HepG2 (cell line): ENCODE measurements around the gene GNA12. TPM values are rescaled to one million over a fixed set of nuclear protein-coding genes. Genes with fewer than 3 reads are reported as not detected.

Source experiments
- ATAC-seq: fragments of 200-7000 bp; cut with Tn5 transposase; 3 replicates; pipeline ENCODE4 v1.9.1; 2020; ENCODE audit warnings: mild to moderate bottlenecking, moderate library complexity
- BruUV-seq: library from RNA; stranded (reverse); fragments of 400-500 nt; replicated peaks from 2 replicates; lab custom pipeline; 2021; lab: Mats Ljungman, UMichigan
- CTCF ChIA-PET: fragments of 300-600 bp; formaldehyde crosslinking; extraction: SDS; loops from one replicate; lab custom pipeline; 2021; ENCODE audit warnings: low total read pairs, inconsistent platforms, low intra/inter-chr PET ratio; lab: Yijun Ruan, JAX
- POLR2A ChIA-PET: fragments of 350-600 bp; sonication (Branson Sonifier 250); formaldehyde crosslinking; loops from one replicate; lab custom pipeline; 2020; ENCODE audit warnings: antibody characterized with exemption, inconsistent platforms; lab: Yijun Ruan, JAX
- DNase-seq: peaks from one replicate; pipeline ENCODE4 v3.0.0-alpha.2; 2015; ENCODE audit warnings: low spot score
- FAIRE-seq: peaks from 3 replicates; lab custom pipeline; 2011; peaks lifted over from hg19 to GRCh38; lab: Jason Lieb, UNC
- H2AFZ ChIP-seq: one replicate; pipeline ENCODE4 v1.6.1; 2011; ENCODE audit warnings: low read length, inconsistent platforms
- H3K27ac ChIP-seq: fragments of 300-600 bp; 3 replicates; pipeline ENCODE4 v1.8.0; 2011; ENCODE audit warnings: mixed run types, mild to moderate bottlenecking, mixed read lengths, low read length, inconsistent platforms; ENCODE audit not compliant: insufficient read depth; ENCODE audit errors: extremely low read length
- H3K27me3 ChIP-seq, 2 experiments: fragments of 200-600 bp in 1 of 2; 2 replicates in 1 of 2; 3 replicates in 1 of 2; pipeline versions ENCODE4 v1.6.0 to v1.8.0; 2011; ENCODE audit warnings: low read length in 2 of 2, mild to moderate bottlenecking in 2 of 2, moderate library complexity in 2 of 2, inconsistent platforms in 1 of 2; ENCODE audit not compliant: insufficient read depth in 2 of 2, control insufficient read depth in 1 of 2
- H3K36me3 ChIP-seq, 2 experiments: fragments of 200-600 bp in 1 of 2; replicated peaks in 1 of 2; 2 replicates in 1 of 2; 3 replicates in 1 of 2; pipeline versions ENCODE4 v1.5.1 to v1.8.0; 2011; ENCODE audit warnings: low read length in 2 of 2, inconsistent platforms in 1 of 2; ENCODE audit not compliant: insufficient read depth in 2 of 2, control insufficient read depth in 1 of 2
- H3K4me1 ChIP-seq: 2 replicates; pipeline ENCODE4 v1.5.1; 2012; ENCODE audit warnings: low read length, inconsistent platforms; ENCODE audit not compliant: insufficient read depth
- H3K4me2 ChIP-seq: 2 replicates; pipeline ENCODE4 v1.6.0; 2011; ENCODE audit warnings: low read depth, low read length, inconsistent platforms
- H3K4me3 ChIP-seq, 3 experiments: fragments of 200-600 bp in 1 of 3; sonication (generic), shearing (Covaris generic) in 1 of 3; replicated peaks in 1 of 3; 2 replicates each; pipeline ENCODE4 v1.5.1; 2011 to 2016; ENCODE audit warnings: low read length in 3 of 3, inconsistent platforms in 2 of 3, low read depth in 2 of 3, mild to moderate bottlenecking in 2 of 3, control low read depth in 1 of 3, mixed read lengths in 1 of 3; ENCODE audit not compliant: insufficient read depth in 1 of 3
- H3K79me2 ChIP-seq: one replicate; pipeline ENCODE4 v1.6.1; 2011; ENCODE audit warnings: low read length, inconsistent platforms; ENCODE audit not compliant: insufficient read depth
- H3K9ac ChIP-seq: 2 replicates; pipeline ENCODE4 v1.6.0; 2011; ENCODE audit warnings: mild to moderate bottlenecking, low read depth, low read length, inconsistent platforms; ENCODE audit not compliant: insufficient read depth
- H3K9me3 ChIP-seq: 2 replicates; pipeline ENCODE4 v1.5.1; 2012; ENCODE audit warnings: mild to moderate bottlenecking, low read length
- H4K20me1 ChIP-seq: 2 replicates; pipeline ENCODE4 v1.6.0; 2011; ENCODE audit warnings: inconsistent platforms, mild to moderate bottlenecking, low read length, moderate library complexity; ENCODE audit not compliant: insufficient read depth
- HINFP ChIP-seq: sonication (generic); formaldehyde crosslinking; IDR thresholded peaks from 2 replicates; pipeline ENCODE4 v1.4.0; 2020; ENCODE audit warnings: low read depth, mild to moderate bottlenecking, missing genetic modification reagents
- PLSCR1 ChIP-seq: sonication (generic); formaldehyde crosslinking; IDR thresholded peaks from 2 replicates; pipeline ENCODE4 v1.5.0; 2020; ENCODE audit warnings: missing genetic modification reagents, mild to moderate bottlenecking, borderline replicate concordance
- REL ChIP-seq: sonication (generic); formaldehyde crosslinking; conservative IDR thresholded peaks from 2 replicates; pipeline ENCODE4 v1.8.0; 2022; ENCODE audit warnings: mild to moderate bottlenecking, missing genetic modification reagents, moderate library complexity
- RXRB ChIP-seq: IDR thresholded peaks from 2 replicates; pipeline ENCODE4 v1.6.1; 2016; ENCODE audit warnings: borderline replicate concordance, missing genetic modification reagents, missing compliant biosample characterization
- USF2 ChIP-seq, 2 experiments: sonication (generic) in 1 of 2; formaldehyde crosslinking in 1 of 2; IDR thresholded peaks; 2 replicates each; pipeline versions ENCODE4 v1.5.1 to v1.6.1; 2011 to 2020; ENCODE audit warnings: borderline replicate concordance in 1 of 2, low read depth in 1 of 2, low read length in 1 of 2, mild to moderate bottlenecking in 1 of 2, missing genetic modification reagents in 1 of 2, moderate library complexity in 1 of 2
- ZMAT3 ChIP-seq: sonication (generic); formaldehyde crosslinking; conservative IDR thresholded peaks from 2 replicates; pipeline ENCODE4 v1.7.0; 2021; ENCODE audit warnings: missing genetic modification reagents
- ZNF260 ChIP-seq: sonication (generic); formaldehyde crosslinking; IDR thresholded peaks from 2 replicates; pipeline ENCODE4 v1.4.0; 2020; ENCODE audit warnings: missing genetic modification reagents, low read depth, mild to moderate bottlenecking, borderline replicate concordance
- ZNF350 ChIP-seq: sonication (generic); formaldehyde crosslinking; IDR thresholded peaks from 2 replicates; pipeline ENCODE4 v1.4.0; 2020; ENCODE audit warnings: mild to moderate bottlenecking, low read depth, missing genetic modification reagents, borderline replicate concordance
- ZNF510 ChIP-seq: sonication (generic); formaldehyde crosslinking; IDR thresholded peaks from 2 replicates; pipeline ENCODE4 v1.4.0; 2020; ENCODE audit warnings: low read depth, mild to moderate bottlenecking, missing genetic modification reagents
- WGBS: methylation state at CpG from one replicate; pipeline ENCODE4 v1.1.6; 2017; ENCODE audit warnings: low lambda C conversion rate; 5-methylcytosine and 5-hydroxymethylcytosine counted together
- in situ Hi-C: cut with HindIII; loops from 2 replicates; pipeline ENCODE4 v1.10.0; 2017; ENCODE audit warnings: low pct_unique_long_range_greater_than_20kb; ENCODE audit not compliant: extremely low pct_ligation_motif_present
- intact Hi-C: fragments of 100-400 bp; cut with micrococcal nuclease; formaldehyde crosslinking; loops from one replicate; pipeline ENCODE4 v1.10.0; 2022; ENCODE audit not compliant: unreplicated experiment
- polyA plus RNA-seq, 8 experiments: library from polyadenylated mRNA; depleted of rRNA in 3 of 8; stranded (reverse) in 7 of 8; unstranded in 1 of 8; fragments of >200 nt; fragmentation: Illumina TruSeq in 4 of 8; extraction: Trizol in 4 of 8; gene quantifications; 2 replicates each; pipeline versions ENCODE4 v1.2.1 to v1.2.3, GENCODE V29; 2011 to 2016; ENCODE audit warnings: low read depth in 4 of 8, missing spikeins in 1 of 8, mixed read lengths in 1 of 8; ENCODE audit not compliant: insufficient read depth in 1 of 8
- total RNA-seq, 5 experiments: library from RNA; depleted of rRNA; stranded (reverse); fragments of >200 nt; fragmentation: Illumina TruSeq; extraction: Trizol; gene quantifications; 2 replicates each; pipeline ENCODE4 v1.2.3, GENCODE V29; 2016; ENCODE audit warnings: low read depth in 1 of 5

The GNA12 gene
- total and polyA plus RNA-seq, 2 of the 13 experiments (the other 11 are each of a cell fraction or from before 2014, with no cell fraction given): 16.2 to 50.9 TPM

- whole genome bisulfite sequencing: 87% methylated on average over 9 of the region's 9 CpGs
- no peak overlapping the region for H3K9ac ChIP-seq
- no peak overlapping the region for H2AFZ ChIP-seq
- H3K4me2 ChIP-seq: no peak overlapping the region
- FAIRE-seq (no peak), ATAC-seq (no peak), DNase-seq (no peak)
- no peaks in the 10 kb centered on the region for H4K20me1 ChIP-seq
- H3K4me1 ChIP-seq: peaks cover 42% of the 10 kb centered on the region
- in situ Hi-C loops (no loop called here), intact Hi-C loops (no loop called here)
- H3K27me3 ChIP-seq: no peaks in the 10 kb centered on the region
- H3K27ac ChIP-seq: no peak overlapping the region
- H3K4me3 ChIP-seq: no peak overlapping the region
- H3K79me2 ChIP-seq: peaks cover 53% of the 10 kb centered on the region
- BruUV-seq: no TSS peak
- no peak for TF ChIP-seq REL (CRISPR knock-in tag)
- no peak for TF ChIP-seq PLSCR1
- no peak for TF ChIP-seq RXRB (CRISPR knock-in tag)
- no peak for TF ChIP-seq ZNF350 (CRISPR knock-in tag)
- no peak for TF ChIP-seq ZNF510 (CRISPR knock-in tag)
- no peak for TF ChIP-seq HINFP (CRISPR knock-in tag)
- no peak for TF ChIP-seq ZNF260 (CRISPR knock-in tag)
- no peak for TF ChIP-seq ZMAT3 (CRISPR knock-in tag)
- TF ChIP-seq USF2 (IDR thresholded peaks at IDR 0.05; ENCODE audit: low read depth, low read length): no peak
- TF ChIP-seq USF2 (CRISPR knock-in tag; IDR thresholded peaks at IDR 0.05; ENCODE audit: borderline replicate concordance): no peak
- H3K9me3 ChIP-seq: no peaks in the 10 kb centered on the region
- H3K36me3 ChIP-seq: peaks cover 16 to 41% of the 10 kb centered on the region in 2 experiments
- POLR2A ChIA-PET: no interaction called here
- CTCF ChIA-PET: no interaction called here
Measured at GRCh38 chr7:2795906-2796305, 48.2 kb downstream of the GNA12 start.
